Measurements from ENCODE around the gene LMF1. TPM values are rescaled to one million over a fixed set of nuclear protein-coding genes. Genes with fewer than 3 reads are reported as not detected.

Gene LMF1
- total RNA-seq, 1 donor from 2014 or later: 24.6 TPM

- Mint-ChIP-seq H3K27me3 (ENCODE audit: unreplicated experiment) (peaks cover 26% of the 10 kb centered on the region), H3K36me3 (ENCODE audit: unreplicated experiment) (no peaks in the 10 kb centered on the region), H3K9me3 (ENCODE audit: unreplicated experiment) (no peaks in the 10 kb centered on the region), H3K4me3 (ENCODE audit: unreplicated experiment) (no peak overlapping the region), H3K27ac (ENCODE audit: unreplicated experiment) (no peak overlapping the region), H3K4me1 (ENCODE audit: unreplicated experiment) (peaks cover 4% of the 10 kb centered on the region)
- DNase-seq (ENCODE audit: extremely low spot score, unreplicated experiment): no peak
- TF ChIP-seq CTCF (IDR thresholded peaks at IDR 0.05): no peak
These were observed 44.1 kb upstream of the LMF1 start for GRCh38 chr16:1014771-1015495.

DNA sequence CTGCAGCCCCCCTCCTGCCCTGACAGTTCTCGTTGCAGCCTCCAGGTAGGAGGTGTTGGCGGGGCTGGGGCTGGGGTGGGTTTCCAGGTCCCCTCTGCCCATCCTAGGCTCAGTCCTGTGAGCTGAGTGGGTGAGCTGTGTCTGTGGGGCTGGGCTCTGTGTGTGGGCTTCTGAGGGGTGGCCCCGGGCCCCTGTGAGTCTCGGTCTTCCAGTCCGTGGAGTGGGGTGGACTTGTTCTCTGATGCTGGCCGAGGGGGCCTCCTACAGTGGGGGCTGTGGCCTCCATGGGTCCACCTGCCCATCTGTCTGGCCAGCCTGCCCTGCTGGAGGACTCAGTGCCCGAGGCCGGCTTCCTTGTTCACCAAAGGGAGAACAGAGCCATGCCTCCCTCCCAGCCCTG is 43.4 kb upstream of the LMF1 start:
- no peak overlapping the region for H3K27ac Mint-ChIP-seq (ENCODE audit: unreplicated experiment)
- H3K4me1 Mint-ChIP-seq (ENCODE audit: unreplicated experiment): peaks cover 2% of the 10 kb centered on the region
- no peak for TF ChIP-seq CTCF (IDR thresholded peaks at IDR 0.05)
- H3K4me3 Mint-ChIP-seq (ENCODE audit: unreplicated experiment): no peak overlapping the region
- no peaks in the 10 kb centered on the region for H3K9me3 Mint-ChIP-seq (ENCODE audit: unreplicated experiment)
- peaks cover 24% of the 10 kb centered on the region for H3K27me3 Mint-ChIP-seq (ENCODE audit: unreplicated experiment)
- H3K36me3 Mint-ChIP-seq (ENCODE audit: unreplicated experiment): no peaks in the 10 kb centered on the region
- no peak for DNase-seq (ENCODE audit: extremely low spot score, unreplicated experiment)

GRCh38 chr16:1013593-1013900 is 42.8 kb upstream of the LMF1 start:
- H3K36me3 Mint-ChIP-seq (ENCODE audit: unreplicated experiment): no peaks in the 10 kb centered on the region
- H3K9me3 Mint-ChIP-seq (ENCODE audit: unreplicated experiment): no peaks in the 10 kb centered on the region
- no peak for TF ChIP-seq CTCF (IDR thresholded peaks at IDR 0.05)
- no peak overlapping the region for H3K4me3 Mint-ChIP-seq (ENCODE audit: unreplicated experiment)
- H3K27ac Mint-ChIP-seq (ENCODE audit: unreplicated experiment): no peak overlapping the region
- H3K27me3 Mint-ChIP-seq (ENCODE audit: unreplicated experiment): peaks cover 24% of the 10 kb centered on the region
- no peak for DNase-seq (ENCODE audit: extremely low spot score, unreplicated experiment)
- H3K4me1 Mint-ChIP-seq (ENCODE audit: unreplicated experiment): no peaks in the 10 kb centered on the region

DNA sequence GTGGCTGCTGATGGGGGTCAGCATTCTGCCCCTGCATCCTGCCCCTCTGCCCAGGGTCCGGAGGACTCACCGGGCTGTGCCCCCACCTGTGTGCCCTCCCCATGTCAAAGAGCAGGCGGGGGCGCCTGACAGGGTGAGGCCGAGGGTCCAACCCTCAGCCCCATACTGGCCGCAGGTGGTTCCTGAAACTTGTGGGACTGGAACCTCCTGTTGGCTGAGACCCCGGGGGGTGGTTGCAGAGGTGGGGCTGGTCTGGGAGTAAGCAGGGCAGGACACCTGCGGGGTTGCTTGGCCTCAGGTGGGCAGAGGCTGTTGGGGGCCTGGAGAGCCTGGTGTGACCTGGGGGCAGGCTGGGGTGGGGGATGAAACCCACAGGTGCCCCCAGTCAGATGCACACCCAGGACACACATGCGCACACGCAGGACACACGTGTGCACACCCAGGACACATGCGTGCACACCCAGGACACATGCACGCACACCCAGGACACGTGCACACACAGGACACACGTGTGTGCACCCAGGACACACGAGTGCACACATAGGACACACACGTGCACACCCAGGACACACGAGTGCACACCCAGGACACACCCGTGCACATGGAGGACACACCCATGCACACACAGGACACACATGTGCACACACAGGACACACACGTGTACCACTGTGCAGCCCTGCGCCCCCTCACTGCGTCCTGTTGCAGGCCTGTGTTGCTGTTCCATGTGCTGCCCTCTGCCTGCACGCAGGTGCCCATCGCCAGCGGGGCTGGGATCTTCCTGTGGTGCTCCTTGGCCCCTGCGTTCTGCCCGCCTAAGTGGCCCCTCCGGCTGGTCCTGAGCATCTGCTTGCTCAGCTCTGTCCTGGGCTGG is 42.2 kb upstream of the LMF1 start:
- Mint-ChIP-seq H3K4me3 (ENCODE audit: unreplicated experiment) (no peak overlapping the region), H3K27me3 (ENCODE audit: unreplicated experiment) (peaks cover 22% of the 10 kb centered on the region), H3K27ac (ENCODE audit: unreplicated experiment) (no peak overlapping the region), H3K36me3 (ENCODE audit: unreplicated experiment) (no peaks in the 10 kb centered on the region), H3K9me3 (ENCODE audit: unreplicated experiment) (no peaks in the 10 kb centered on the region), H3K4me1 (ENCODE audit: unreplicated experiment) (no peaks in the 10 kb centered on the region)
- TF ChIP-seq CTCF (IDR thresholded peaks at IDR 0.05): no peak
- DNase-seq (ENCODE audit: extremely low spot score, unreplicated experiment): no peak

DNA sequence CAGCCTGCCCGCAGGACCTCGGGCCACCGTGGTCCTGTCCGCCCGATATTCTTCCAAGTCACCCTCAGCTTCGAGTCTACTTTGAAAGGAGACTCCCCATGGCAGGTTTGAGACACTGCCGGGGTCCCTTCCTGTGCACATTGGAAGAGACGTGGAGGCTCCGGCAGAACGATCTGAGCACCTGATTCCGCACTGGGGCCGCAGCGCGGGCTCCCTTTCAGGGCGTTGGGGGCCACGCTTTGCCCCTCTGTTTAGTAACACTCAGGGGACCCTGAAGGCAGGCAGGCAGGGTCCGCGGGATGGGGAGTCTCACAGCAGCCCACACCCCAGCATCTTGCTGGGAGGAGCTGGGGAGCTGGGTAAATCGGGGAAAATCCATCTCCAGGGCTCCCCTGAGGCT is 41.4 kb upstream of the LMF1 start:
- Mint-ChIP-seq H3K27ac (ENCODE audit: unreplicated experiment) (no peak overlapping the region), H3K36me3 (ENCODE audit: unreplicated experiment) (no peaks in the 10 kb centered on the region), H3K4me1 (ENCODE audit: unreplicated experiment) (no peaks in the 10 kb centered on the region), H3K9me3 (ENCODE audit: unreplicated experiment) (no peaks in the 10 kb centered on the region), H3K4me3 (ENCODE audit: unreplicated experiment) (no peak overlapping the region), H3K27me3 (ENCODE audit: unreplicated experiment) (peaks cover 19% of the 10 kb centered on the region)
- no peak for DNase-seq (ENCODE audit: extremely low spot score, unreplicated experiment)
- no peak for TF ChIP-seq CTCF (IDR thresholded peaks at IDR 0.05)

All from osteocyte (in vitro differentiated cells).